HG02840 (cell line): Measurements from ENCODE around the gene AVPI1.

Experiments
- ATAC-seq: cut with Tn5 transposase; IDR thresholded peaks from one replicate; pipeline ENCODE4 v1.9.1; 2021; ENCODE audit warnings: mild to moderate bottlenecking, moderate library complexity, moderate number of reproducible peaks; ENCODE audit not compliant: unreplicated experiment, low FRiP score

Gene AVPI1

GRCh38 chr10:97686962-97687784, at the start of gene AVPI1:
Gene AVPI1 (minus strand): TSS chr10:97687241. CDS start chr10:97679905, 7,336 bp downstream.
- ATAC-seq = peak; percentile 91

GRCh38 chr10:97736403-97736901, 49.4 kb upstream of the AVPI1 start:
- peak; percentile 6 for ATAC-seq

GRCh38 chr10:97734021-97734420, 47.0 kb upstream of the AVPI1 start:
- no peak for ATAC-seq

GRCh38 chr10:97733256-97733655, 46.2 kb upstream of the AVPI1 start:
- no peak for ATAC-seq

- ATAC-seq = no peak
Measured at GRCh38 chr10:97732052-97732359, 45.0 kb upstream of the AVPI1 start.

- ATAC-seq = no peak
Measured at GRCh38 chr10:97731346-97732051, 44.5 kb upstream of the AVPI1 start.

GRCh38 chr10:97729014-97729413, 42.0 kb upstream of the AVPI1 start:
- no peak for ATAC-seq

- ATAC-seq = no peak
Measured at GRCh38 chr10:97726636-97727178, 39.7 kb upstream of the AVPI1 start.

- no peak for ATAC-seq
Measured at GRCh38 chr10:97724341-97724941, 37.4 kb upstream of the AVPI1 start.

- no peak for ATAC-seq
Measured at GRCh38 chr10:97723001-97723400, 36.0 kb upstream of the AVPI1 start.

- ATAC-seq = no peak
Measured at GRCh38 chr10:97721871-97722780, 35.1 kb upstream of the AVPI1 start.

- no peak for ATAC-seq
Measured at GRCh38 chr10:97719602-97720001, 32.6 kb upstream of the AVPI1 start.

GRCh38 chr10:97718659-97719142, 31.7 kb upstream of the AVPI1 start:
- ATAC-seq = no peak

- ATAC-seq = no peak
Measured at GRCh38 chr10:97718178-97718577, 31.1 kb upstream of the AVPI1 start.

- no peak for ATAC-seq
Measured at GRCh38 chr10:97717627-97718026, 30.6 kb upstream of the AVPI1 start.

- no peak for ATAC-seq
Measured at GRCh38 chr10:97715259-97715874, 28.3 kb upstream of the AVPI1 start.

GRCh38 chr10:97714401-97715258, 27.6 kb upstream of the AVPI1 start:
- ATAC-seq = no peak

- ATAC-seq = no peak
Measured at GRCh38 chr10:97713826-97714400, 26.9 kb upstream of the AVPI1 start.
